GM10266 (cell line): ENCODE results near the gene SYT6.

ENCODE experiments used
- DNase-seq: peaks from one replicate; pipeline ENCODE4 v3.0.0; 2012; ENCODE audit errors: extremely low spot score
- CTCF ChIP-seq: IDR thresholded peaks from 2 replicates; pipeline ENCODE4 v1.5.1; 2012; ENCODE audit warnings: mild to moderate bottlenecking, low read depth; ENCODE audit not compliant: control insufficient read depth, insufficient read depth; ENCODE audit errors: missing control alignments

Gene SYT6

GRCh38 chr1:114040273-114041015 is 113.2 kb downstream of the SYT6 start:
- no peak for DNase-seq

More at GRCh38 chr1:114040273-114041015, 113.2 kb downstream of the SYT6 start:
- TF ChIP-seq CTCF, result no peak
